DMS79 (cell line): ENCODE measurements around the gene KRTAP19-8.

ENCODE experiments used
- DNase-seq: peaks from one replicate; lab custom pipeline; 2025; lab: John Stamatoyannopoulos, UW

Gene KRTAP19-8

DNA sequence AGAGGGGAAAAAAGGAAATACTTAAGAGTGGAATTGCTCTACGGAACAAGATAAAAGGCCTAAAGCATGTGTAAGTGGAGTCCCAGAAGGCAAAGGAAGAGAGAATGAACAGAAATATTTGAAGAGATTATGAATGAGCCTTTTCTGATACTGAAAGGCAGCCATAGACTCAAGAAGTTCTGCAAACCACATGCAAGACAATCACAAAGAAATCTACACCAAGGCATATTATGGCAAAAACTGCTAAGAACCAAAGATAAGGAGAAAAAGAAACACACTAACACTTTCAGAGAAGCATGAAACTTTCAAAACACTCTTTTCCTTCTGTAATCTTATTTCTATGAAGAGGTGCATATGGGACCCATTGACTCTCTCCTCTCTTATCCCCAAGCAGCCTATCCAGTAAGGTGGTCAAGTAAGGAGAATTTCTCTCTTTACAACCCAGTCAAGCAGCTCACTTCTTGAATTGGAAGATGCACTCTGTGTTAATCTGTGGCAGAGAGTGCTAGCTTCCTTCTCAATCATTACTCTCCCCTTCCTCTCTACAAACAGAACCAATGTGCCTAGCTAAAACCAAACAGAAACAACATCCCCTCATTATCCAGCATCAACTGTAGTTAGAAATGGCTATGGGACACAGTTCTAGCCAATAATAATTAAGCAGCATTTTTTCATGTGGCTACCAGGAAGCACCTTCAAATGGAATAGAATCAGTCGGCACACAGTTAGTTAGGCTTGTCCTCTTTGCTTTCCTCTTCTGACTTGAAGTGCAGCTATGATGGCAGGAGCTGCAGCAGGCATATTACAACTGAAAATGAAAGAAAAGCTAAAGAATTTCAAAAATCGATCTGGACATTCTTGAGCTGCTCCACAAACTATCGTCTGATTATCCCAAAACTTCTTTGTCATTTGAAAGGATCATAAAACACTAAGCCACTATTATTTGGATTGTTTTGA lies 25.9 kb downstream of the KRTAP19-8 start:
- no peak for DNase-seq

DNA sequence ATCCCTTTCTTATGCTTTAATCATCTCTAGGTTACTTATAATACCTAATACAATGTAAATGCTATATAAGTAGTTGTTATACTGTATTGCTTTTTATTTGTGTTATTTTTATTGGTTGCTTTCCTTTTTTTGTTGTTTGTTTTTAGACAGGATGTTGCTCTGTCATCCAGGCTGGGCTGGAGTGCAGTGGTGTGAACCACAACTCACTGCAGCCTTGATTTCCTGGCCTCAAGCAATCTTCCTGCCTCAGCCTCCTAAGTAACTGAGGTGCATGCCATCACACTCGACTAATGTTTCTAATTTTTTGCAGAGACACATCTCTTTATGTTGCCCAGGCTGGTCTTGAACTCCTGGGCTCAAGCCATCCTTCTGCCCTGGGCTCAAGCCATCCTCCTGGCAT lies 26.9 kb downstream of the KRTAP19-8 start:
- DNase-seq, result no peak

- DNase-seq, result no peak
Observed at GRCh38 chr21:31008355-31008754, 29.9 kb downstream of the KRTAP19-8 start.

DNA sequence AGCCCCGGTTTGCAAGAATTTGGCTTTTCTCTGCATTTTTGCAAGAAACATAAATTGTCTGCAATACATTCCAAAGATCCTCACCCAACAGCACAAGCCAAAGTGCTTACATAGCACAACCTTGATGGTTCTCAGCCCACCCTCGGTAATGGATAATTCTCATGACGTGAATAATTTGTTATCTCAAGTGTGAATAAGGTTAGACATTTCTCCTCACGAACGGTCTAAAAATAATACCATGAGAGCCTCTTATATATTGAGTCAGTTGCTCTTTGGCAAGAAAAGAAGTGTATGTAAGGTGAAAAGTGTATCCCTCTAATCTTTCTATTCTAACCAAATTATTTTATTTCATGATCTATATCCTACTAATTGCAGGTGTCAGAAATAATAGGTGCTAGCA lies 33.3 kb downstream of the KRTAP19-8 start:
- DNase-seq, result no peak

- no peak for DNase-seq
Observed at GRCh38 chr21:31003471-31003870, 34.8 kb downstream of the KRTAP19-8 start.

DNA sequence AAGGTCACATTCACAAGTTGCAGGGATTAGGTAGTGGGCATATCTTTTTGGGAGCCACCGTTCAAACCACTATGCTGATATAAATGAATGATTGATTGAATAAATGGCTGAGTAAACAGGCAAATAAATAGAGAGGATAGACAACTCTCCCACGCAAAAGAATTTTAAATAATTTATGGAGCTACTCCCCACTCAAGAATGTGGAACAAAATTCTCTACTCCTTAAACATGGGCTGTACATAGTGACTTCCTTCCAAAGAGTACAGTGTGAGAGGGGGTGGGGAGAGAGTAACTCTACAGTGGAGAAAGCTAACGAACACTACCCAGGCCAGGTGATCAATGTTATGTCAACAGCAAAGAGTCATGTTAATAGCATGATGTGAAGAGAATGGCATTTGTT lies 40.7 kb downstream of the KRTAP19-8 start:
- no peak for DNase-seq

GRCh38 chr21:30996728-30997127 lies 41.5 kb downstream of the KRTAP19-8 start:
- DNase-seq, result no peak

DNA sequence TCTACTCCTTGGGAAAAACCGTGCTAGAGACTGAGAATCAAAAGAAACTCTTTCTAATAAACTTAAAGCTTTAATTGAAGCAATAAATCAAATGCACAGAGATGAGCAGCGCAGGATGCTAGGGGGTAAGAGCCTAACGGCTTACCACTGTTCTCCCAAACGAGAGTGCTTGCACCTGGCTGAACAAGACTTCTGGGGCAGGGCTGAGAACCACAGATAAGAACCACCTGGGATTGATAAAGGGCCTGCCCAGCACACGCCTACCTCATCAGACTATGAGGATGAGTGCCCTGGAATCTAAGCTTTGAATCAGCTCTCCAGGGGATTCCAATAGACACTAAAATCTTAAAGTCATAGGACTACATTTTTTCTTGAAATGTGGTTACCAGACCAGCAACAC lies 43.3 kb downstream of the KRTAP19-8 start:
- DNase-seq, result no peak

GRCh38 chr21:30990514-30991262 lies 47.6 kb downstream of the KRTAP19-8 start:
- no peak for DNase-seq

GRCh38 chr21:30988706-30989105 lies 49.6 kb downstream of the KRTAP19-8 start:
- no peak for DNase-seq
